ENCODE results near the gene CDH4. TPM values are rescaled to one million over a fixed set of nuclear protein-coding genes. Genes with fewer than 3 reads are reported as not detected.

The CDH4 gene
- total and polyA plus RNA-seq, 9 of the 15 experiments (the other 6 are each of a cell fraction or from before 2014, with no cell fraction given): 0.04 TPM; not detected in 8

DNA sequence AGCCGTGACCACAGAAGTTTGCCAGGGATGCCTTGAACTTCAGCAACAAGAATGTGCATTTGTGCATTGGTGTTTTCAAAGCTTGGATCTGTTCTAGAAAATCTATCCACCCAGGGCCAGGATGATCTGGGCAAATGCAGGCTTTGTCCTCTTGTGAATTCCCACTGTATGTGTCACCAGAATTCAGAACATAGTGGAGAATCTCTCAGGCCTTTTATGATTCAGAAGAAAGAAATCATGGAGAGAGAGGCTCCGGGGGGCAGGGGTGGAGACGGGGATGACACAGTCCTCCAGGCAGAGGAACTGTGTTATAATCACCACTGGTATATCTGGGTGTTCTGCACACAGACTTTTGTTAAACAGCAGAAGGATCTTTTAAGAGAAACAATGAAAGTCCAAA is 304.1 kb downstream of the CDH4 start (continued):
- TF ChIP-seq SAFB2 (IDR thresholded peaks at IDR 0.05; ENCODE audit: borderline replicate concordance, low read depth, low read length, severe bottlenecking) (no peak), CREM (IDR thresholded peaks at IDR 0.05; ENCODE audit: low read depth) (no peak), EGR1 (conservative IDR thresholded peaks at IDR 0.05) (no peak), ZNF592 (IDR thresholded peaks at IDR 0.05) (no peak), NR3C1 (CRISPR knock-in tag; IDR thresholded peaks at IDR 0.05) (no peak), SNAPC5 (CRISPR knock-in tag; IDR thresholded peaks at IDR 0.05) (no peak), SRSF3 (IDR thresholded peaks at IDR 0.05; ENCODE audit: insufficient read depth, low read length) (no peak), RBBP5 (IDR thresholded peaks at IDR 0.05; ENCODE audit: borderline replicate concordance, insufficient read depth, low read length, poor library complexity, severe bottlenecking) (no peak), GTF2A2 (tag; IDR thresholded peaks at IDR 0.05) (no peak)
- TF ChIP-seq, protein P1, sequence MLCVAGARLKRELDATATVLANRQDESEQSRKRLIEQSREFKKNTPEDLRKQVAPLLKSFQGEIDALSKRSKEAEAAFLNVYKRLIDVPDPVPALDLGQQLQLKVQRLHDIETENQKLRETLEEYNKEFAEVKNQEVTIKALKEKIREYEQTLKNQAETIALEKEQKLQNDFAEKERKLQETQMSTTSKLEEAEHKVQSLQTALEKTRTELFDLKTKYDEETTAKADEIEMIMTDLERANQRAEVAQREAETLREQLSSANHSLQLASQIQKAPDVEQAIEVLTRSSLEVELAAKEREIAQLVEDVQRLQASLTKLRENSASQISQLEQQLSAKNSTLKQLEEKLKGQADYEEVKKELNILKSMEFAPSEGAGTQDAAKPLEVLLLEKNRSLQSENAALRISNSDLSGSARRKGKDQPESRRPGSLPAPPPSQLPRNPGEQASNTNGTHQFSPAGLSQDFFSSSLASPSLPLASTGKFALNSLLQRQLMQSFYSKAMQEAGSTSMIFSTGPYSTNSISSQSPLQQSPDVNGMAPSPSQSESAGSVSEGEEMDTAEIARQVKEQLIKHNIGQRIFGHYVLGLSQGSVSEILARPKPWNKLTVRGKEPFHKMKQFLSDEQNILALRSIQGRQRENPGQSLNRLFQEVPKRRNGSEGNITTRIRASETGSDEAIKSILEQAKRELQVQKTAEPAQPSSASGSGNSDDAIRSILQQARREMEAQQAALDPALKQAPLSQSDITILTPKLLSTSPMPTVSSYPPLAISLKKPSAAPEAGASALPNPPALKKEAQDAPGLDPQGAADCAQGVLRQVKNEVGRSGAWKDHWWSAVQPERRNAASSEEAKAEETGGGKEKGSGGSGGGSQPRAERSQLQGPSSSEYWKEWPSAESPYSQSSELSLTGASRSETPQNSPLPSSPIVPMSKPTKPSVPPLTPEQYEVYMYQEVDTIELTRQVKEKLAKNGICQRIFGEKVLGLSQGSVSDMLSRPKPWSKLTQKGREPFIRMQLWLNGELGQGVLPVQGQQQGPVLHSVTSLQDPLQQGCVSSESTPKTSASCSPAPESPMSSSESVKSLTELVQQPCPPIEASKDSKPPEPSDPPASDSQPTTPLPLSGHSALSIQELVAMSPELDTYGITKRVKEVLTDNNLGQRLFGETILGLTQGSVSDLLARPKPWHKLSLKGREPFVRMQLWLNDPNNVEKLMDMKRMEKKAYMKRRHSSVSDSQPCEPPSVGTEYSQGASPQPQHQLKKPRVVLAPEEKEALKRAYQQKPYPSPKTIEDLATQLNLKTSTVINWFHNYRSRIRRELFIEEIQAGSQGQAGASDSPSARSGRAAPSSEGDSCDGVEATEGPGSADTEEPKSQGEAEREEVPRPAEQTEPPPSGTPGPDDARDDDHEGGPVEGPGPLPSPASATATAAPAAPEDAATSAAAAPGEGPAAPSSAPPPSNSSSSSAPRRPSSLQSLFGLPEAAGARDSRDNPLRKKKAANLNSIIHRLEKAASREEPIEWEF (CRISPR knock-in tag; IDR thresholded peaks at IDR 0.05): no peak
